Osteocyte (in vitro differentiated cells): ENCODE data around the gene GNPTG. TPM values are rescaled to one million over a fixed set of nuclear protein-coding genes. Genes with fewer than 3 reads are reported as not detected.
A peak's percentile ranks its signal among the peaks of the same experiment; 100 is the strongest.

ENCODE experiments used
- DNase-seq: peaks from one replicate; pipeline ENCODE4 v3.0.0; 2021; ENCODE audit warnings: mixed read lengths; ENCODE audit not compliant: unreplicated experiment; ENCODE audit errors: extremely low spot score
- H3K27ac Mint-ChIP-seq: one replicate; pipeline ENCODE4 v1.8.0; 2021; ENCODE audit warnings: mild to moderate bottlenecking, mixed read lengths; ENCODE audit not compliant: unreplicated experiment
- H3K27me3 Mint-ChIP-seq: one replicate; pipeline ENCODE4 v1.8.0; 2021; ENCODE audit warnings: mixed read lengths; ENCODE audit not compliant: unreplicated experiment
- H3K36me3 Mint-ChIP-seq: one replicate; pipeline ENCODE4 v1.8.0; 2021; ENCODE audit warnings: mixed read lengths; ENCODE audit not compliant: unreplicated experiment
- H3K4me1 Mint-ChIP-seq: one replicate; pipeline ENCODE4 v1.8.0; 2021; ENCODE audit warnings: mixed read lengths; ENCODE audit not compliant: unreplicated experiment
- H3K4me3 Mint-ChIP-seq: one replicate; pipeline ENCODE4 v1.8.0; 2021; ENCODE audit warnings: mild to moderate bottlenecking, moderate library complexity, mixed read lengths; ENCODE audit not compliant: unreplicated experiment
- H3K9me3 Mint-ChIP-seq: one replicate; pipeline ENCODE4 v1.8.0; 2021; ENCODE audit warnings: mixed read lengths; ENCODE audit not compliant: unreplicated experiment
- total RNA-seq: library from RNA; stranded (reverse); gene quantifications from 2 replicates; pipeline ENCODE4 v1.2.1, GENCODE V29; 2021
- TF ChIP-seq, protein P1 (sequence below): fragments of 200-600 bp; sonication (generic); IDR thresholded peaks from 2 replicates; pipeline ENCODE4 v1.5.0; 2021; ENCODE audit warnings: antibody characterized with exemption, mild to moderate bottlenecking, moderate library complexity

GNPTG gene
- total RNA-seq, 1 donor from 2014 or later, result 94.3 TPM

GRCh38 chr16:1378087-1378803, 26.5 kb downstream of the GNPTG start:
- Mint-ChIP-seq H3K27ac (peak overlapping the region; percentile 87), H3K27me3 (no peaks in the 10 kb centered on the region), H3K36me3 (peaks cover 10% of the 10 kb centered on the region), H3K4me1 (peaks cover 20% of the 10 kb centered on the region), H3K9me3 (no peaks in the 10 kb centered on the region), H3K4me3 (peak overlapping the region; percentile 71)
- TF ChIP-seq, protein P1, sequence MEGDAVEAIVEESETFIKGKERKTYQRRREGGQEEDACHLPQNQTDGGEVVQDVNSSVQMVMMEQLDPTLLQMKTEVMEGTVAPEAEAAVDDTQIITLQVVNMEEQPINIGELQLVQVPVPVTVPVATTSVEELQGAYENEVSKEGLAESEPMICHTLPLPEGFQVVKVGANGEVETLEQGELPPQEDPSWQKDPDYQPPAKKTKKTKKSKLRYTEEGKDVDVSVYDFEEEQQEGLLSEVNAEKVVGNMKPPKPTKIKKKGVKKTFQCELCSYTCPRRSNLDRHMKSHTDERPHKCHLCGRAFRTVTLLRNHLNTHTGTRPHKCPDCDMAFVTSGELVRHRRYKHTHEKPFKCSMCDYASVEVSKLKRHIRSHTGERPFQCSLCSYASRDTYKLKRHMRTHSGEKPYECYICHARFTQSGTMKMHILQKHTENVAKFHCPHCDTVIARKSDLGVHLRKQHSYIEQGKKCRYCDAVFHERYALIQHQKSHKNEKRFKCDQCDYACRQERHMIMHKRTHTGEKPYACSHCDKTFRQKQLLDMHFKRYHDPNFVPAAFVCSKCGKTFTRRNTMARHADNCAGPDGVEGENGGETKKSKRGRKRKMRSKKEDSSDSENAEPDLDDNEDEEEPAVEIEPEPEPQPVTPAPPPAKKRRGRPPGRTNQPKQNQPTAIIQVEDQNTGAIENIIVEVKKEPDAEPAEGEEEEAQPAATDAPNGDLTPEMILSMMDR, result no peak
- DNase-seq, result no peak

GRCh38 chr16:1378804-1379303, 27.1 kb downstream of the GNPTG start:
- TF ChIP-seq, protein P1, result no peak
- peak overlapping the region; percentile 71 for H3K4me3 Mint-ChIP-seq

GRCh38 chr16:1379304-1380076, 27.8 kb downstream of the GNPTG start:
- no peak for DNase-seq
- Mint-ChIP-seq H3K27ac (peak overlapping the region; percentile 62), H3K27me3 (no peaks in the 10 kb centered on the region), H3K9me3 (no peaks in the 10 kb centered on the region), H3K36me3 (peaks cover 10% of the 10 kb centered on the region), H3K4me1 (peaks cover 20% of the 10 kb centered on the region), H3K4me3 (peak overlapping the region; percentile 68)
- TF ChIP-seq, protein P1, result no peak

More at GRCh38 chr16:1378804-1379303, 27.1 kb downstream of the GNPTG start:
- H3K27me3 Mint-ChIP-seq, result no peaks in the 10 kb centered on the region
- no peaks in the 10 kb centered on the region for H3K9me3 Mint-ChIP-seq
- DNase-seq, result peak; percentile 92
- H3K27ac Mint-ChIP-seq, result peak overlapping the region; percentile 87
- H3K4me1 Mint-ChIP-seq, result peaks cover 20% of the 10 kb centered on the region
- H3K36me3 Mint-ChIP-seq, result peaks cover 10% of the 10 kb centered on the region

DNA sequence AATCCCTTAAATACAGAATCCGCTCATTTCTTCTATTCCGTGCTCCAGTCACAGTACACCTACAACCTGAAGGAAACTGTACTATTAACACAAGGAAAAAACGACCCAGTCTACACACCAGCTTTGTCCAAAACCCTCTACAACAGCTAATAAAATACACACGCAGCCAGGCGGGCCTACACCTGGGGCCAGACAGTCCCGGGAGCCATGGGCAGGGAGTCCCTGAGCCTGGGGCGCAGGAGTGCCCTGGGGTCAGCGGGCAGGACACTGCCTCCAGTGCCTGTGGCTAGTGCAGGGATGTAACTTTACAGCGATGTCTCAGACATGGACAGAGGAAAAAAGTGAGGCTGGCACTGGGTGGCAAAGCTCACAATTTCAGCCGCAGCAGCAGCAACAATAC, 28.5 kb downstream of the GNPTG start:
- Mint-ChIP-seq H3K4me1 (peaks cover 20% of the 10 kb centered on the region), H3K27ac (peak overlapping the region; percentile 62), H3K27me3 (no peaks in the 10 kb centered on the region), H3K36me3 (peaks cover 14% of the 10 kb centered on the region), H3K4me3 (peak overlapping the region; percentile 68), H3K9me3 (no peaks in the 10 kb centered on the region)
- TF ChIP-seq, protein P1, result no peak
- no peak for DNase-seq
